HG03280 (cell line): ENCODE data around the gene TACC2.

Experiments
- ATAC-seq: cut with Tn5 transposase; IDR thresholded peaks from one replicate; pipeline ENCODE4 v1.9.1; 2021; ENCODE audit warnings: mild to moderate bottlenecking, moderate library complexity; ENCODE audit not compliant: unreplicated experiment

Gene TACC2

GRCh38 chr10:122210481-122211265 is 221.7 kb downstream of the TACC2 start:
- ATAC-seq, result no peak

- ATAC-seq, result no peak
These were observed 224.4 kb downstream of the TACC2 start for GRCh38 chr10:122213364-122213763.

GRCh38 chr10:122213766-122214165 is 224.8 kb downstream of the TACC2 start:
- no peak for ATAC-seq

GRCh38 chr10:122216047-122216446 is 227.1 kb downstream of the TACC2 start:
- no peak for ATAC-seq

GRCh38 chr10:122219340-122219739 is 230.4 kb downstream of the TACC2 start:
- ATAC-seq, result no peak

GRCh38 chr10:122220736-122221135 is 231.8 kb downstream of the TACC2 start:
- ATAC-seq, result no peak

GRCh38 chr10:122221958-122222357 is 233.0 kb downstream of the TACC2 start:
- ATAC-seq, result no peak

GRCh38 chr10:122222638-122223037 is 233.7 kb downstream of the TACC2 start:
- no peak for ATAC-seq

DNA sequence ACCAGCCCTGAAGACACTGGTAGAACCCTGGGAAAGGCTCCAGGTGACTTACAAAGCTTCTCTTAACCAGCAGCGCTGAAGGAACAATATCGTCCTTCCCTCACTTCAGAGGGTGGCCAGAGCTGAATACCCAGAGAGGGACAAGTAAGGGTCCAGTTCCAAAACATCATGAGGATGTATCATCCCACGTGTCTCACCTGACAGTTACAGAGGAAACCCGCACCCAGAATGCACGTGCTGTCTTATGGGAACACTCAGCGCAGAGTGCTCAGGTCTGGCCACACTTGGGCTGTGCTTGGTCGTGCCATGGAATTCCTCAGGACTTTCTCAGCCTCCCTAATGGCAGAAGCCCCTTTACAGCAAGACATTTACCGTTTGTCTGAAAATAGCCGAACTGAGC is 235.2 kb downstream of the TACC2 start:
- ATAC-seq, result no peak

DNA sequence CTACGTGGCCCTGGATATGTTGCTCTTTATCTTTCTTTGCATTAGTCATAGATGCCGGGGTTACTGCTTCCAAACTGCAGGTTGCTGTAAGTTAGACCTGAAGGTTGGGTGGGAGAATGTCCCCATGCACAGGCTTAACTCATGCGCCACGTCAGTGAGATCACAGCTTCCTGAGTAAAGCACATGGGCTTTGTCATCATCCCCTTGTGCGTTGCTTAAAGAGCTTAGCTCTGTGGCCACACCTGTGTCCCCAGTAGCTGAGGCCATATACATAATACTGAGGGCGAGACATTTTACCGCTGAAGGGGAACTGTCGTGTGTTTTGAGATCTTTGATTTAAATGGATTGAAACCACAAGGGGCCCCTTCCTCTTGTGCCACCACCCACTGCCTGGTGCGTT is 236.4 kb downstream of the TACC2 start:
- no peak for ATAC-seq

DNA sequence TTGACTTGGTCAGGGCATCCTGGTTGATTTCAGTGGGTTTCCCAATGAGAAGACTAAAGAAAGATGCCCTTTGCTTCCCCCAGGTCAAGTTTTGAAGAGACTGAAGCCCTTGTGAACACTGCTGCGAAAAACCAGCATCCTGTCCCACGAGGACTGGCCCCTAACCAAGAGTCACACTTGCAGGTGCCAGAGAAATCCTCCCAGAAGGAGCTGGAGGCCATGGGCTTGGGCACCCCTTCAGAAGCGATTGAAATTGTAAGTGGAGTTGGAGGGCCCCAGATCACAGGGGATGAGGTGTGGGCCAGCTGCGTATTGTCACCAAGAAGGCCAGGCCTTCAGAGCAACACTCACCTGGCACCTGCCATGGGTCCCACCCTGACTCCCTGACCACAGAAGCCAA is 238.8 kb downstream of the TACC2 start:
- ATAC-seq, result no peak

DNA sequence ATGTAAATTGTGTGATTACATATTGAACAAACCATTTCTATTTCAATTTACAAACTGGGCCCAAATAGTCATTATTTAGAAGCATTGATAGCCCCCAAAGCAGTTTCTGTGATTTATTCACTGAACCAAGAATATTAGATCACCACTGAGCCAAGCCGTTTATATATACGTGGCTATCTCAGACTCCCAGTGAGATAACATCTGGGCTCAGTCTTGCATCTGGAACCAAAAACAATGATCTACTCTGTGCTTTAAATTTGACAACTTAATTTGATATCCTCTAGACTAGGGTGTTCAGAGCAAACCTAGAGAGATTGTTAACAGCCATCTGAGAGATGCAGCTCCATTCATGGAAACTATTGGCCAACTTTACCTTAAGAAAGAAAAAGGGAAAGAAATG is 240.7 kb downstream of the TACC2 start:
- ATAC-seq, result no peak

GRCh38 chr10:122230222-122230621 is 241.3 kb downstream of the TACC2 start:
- ATAC-seq, result no peak

GRCh38 chr10:122232769-122233168 is 243.8 kb downstream of the TACC2 start:
- ATAC-seq, result no peak

GRCh38 chr10:122233857-122234348 is 244.9 kb downstream of the TACC2 start:
- no peak for ATAC-seq

DNA sequence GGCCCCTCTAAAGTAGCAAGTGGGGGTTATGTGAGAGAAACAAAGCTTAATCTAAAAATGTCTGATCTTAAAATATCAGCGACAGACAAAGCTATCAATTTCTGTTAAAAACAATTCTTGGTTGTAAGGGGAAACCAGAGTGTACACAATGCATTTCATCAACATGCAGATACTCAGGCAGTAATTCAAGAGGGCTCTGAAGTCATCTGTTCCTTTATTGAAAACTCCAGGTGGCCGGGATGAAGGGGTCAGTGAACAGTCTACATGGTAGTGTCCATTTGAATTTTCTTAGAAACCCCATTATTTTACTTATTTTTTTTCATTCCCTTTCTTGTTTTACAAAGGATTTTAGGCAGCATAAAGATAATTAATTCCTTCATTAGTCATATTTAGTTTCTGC is 245.5 kb downstream of the TACC2 start:
- no peak for ATAC-seq

- no peak for ATAC-seq
These were observed 247.8 kb downstream of the TACC2 start for GRCh38 chr10:122236690-122237306.

- ATAC-seq, result no peak
These were observed 248.5 kb downstream of the TACC2 start for GRCh38 chr10:122237331-122237990.

GRCh38 chr10:122239578-122240257 is 250.8 kb downstream of the TACC2 start:
- no peak for ATAC-seq

GRCh38 chr10:122240401-122240800 is 251.4 kb downstream of the TACC2 start:
- ATAC-seq, result no peak

GRCh38 chr10:122241836-122242235 is 252.9 kb downstream of the TACC2 start:
- ATAC-seq, result no peak
